Osteoblast (primary cell): ENCODE data around the gene CRIM1. TPM values are rescaled to one million over a fixed set of nuclear protein-coding genes. Genes with fewer than 3 reads are reported as not detected.
A peak's percentile ranks its signal among the peaks of the same experiment; 100 is the strongest.

Source experiments
- DNase-seq: peaks from one replicate; pipeline ENCODE4 v3.0.0; 2011; ENCODE audit warnings: low spot score, mixed read lengths; ENCODE audit not compliant: insufficient read length; ENCODE audit errors: missing footprints
- H2AFZ ChIP-seq: 2 replicates; pipeline ENCODE4 v1.6.0; 2011; ENCODE audit warnings: mild to moderate bottlenecking, low read length
- H3K27ac ChIP-seq: 2 replicates; pipeline ENCODE4 v1.5.1; 2011; ENCODE audit warnings: mild to moderate bottlenecking, low read depth, low read length, moderate library complexity
- H3K27me3 ChIP-seq: 2 replicates; pipeline ENCODE4 v1.6.0; 2012; ENCODE audit warnings: mild to moderate bottlenecking, control low read depth, inconsistent platforms, low read length, moderate library complexity; ENCODE audit not compliant: insufficient read depth
- H3K36me3 ChIP-seq: 2 replicates; pipeline ENCODE4 v1.5.1; 2011; ENCODE audit warnings: mild to moderate bottlenecking, low read length, control low read depth, moderate library complexity; ENCODE audit not compliant: insufficient read depth
- H3K4me1 ChIP-seq: 2 replicates; pipeline ENCODE4 v1.5.1; 2011; ENCODE audit warnings: mild to moderate bottlenecking, low read length, control low read depth, moderate library complexity; ENCODE audit not compliant: insufficient read depth
- H3K4me2 ChIP-seq: 2 replicates; pipeline ENCODE4 v1.6.0; 2011; ENCODE audit warnings: mild to moderate bottlenecking, low read length; ENCODE audit not compliant: insufficient read depth
- H3K4me3 ChIP-seq: fragments of 200-600 bp; sonication (generic); 3 replicates; pipeline ENCODE4 v1.5.1; 2012; ENCODE audit warnings: mild to moderate bottlenecking, low read length, inconsistent platforms; ENCODE audit not compliant: insufficient read depth
- H3K79me2 ChIP-seq: 2 replicates; pipeline ENCODE4 v1.6.0; 2012; ENCODE audit warnings: mild to moderate bottlenecking, low read length, control low read depth, inconsistent platforms; ENCODE audit not compliant: insufficient read depth
- H3K9me3 ChIP-seq: 2 replicates; pipeline ENCODE4 v1.5.1; 2011; ENCODE audit warnings: low read depth, low read length, control low read depth
- H4K20me1 ChIP-seq: 2 replicates; pipeline ENCODE4 v1.6.0; 2012; ENCODE audit warnings: mild to moderate bottlenecking, low read length, control low read depth; ENCODE audit not compliant: insufficient read depth
- total RNA-seq: library from RNA; depleted of rRNA; stranded (reverse); fragments of >200 nt; gene quantifications from 2 replicates; pipeline ENCODE4 v1.2.3, GENCODE V29; 2012
- TF ChIP-seq, protein P1 (sequence below): IDR thresholded peaks from 2 replicates; pipeline ENCODE4 v1.5.1; 2011; ENCODE audit warnings: mild to moderate bottlenecking, low read depth, low read length, moderate library complexity; ENCODE audit errors: extremely low read depth

CRIM1 gene
- total RNA-seq, 1 donor, result 362 TPM

GRCh38 chr2:36449213-36449612, 93.6 kb downstream of the CRIM1 start:
- Histone ChIP-seq H3K4me3 (no peak overlapping the region), H3K4me2 (no peak overlapping the region), H3K27ac (peak overlapping the region; percentile 96), H3K9me3 (no peaks in the 10 kb centered on the region), H3K4me1 (peaks cover 81% of the 10 kb centered on the region), H4K20me1 (peaks cover 2% of the 10 kb centered on the region), H3K27me3 (no peaks in the 10 kb centered on the region), H3K36me3 (peaks cover 88% of the 10 kb centered on the region), H3K79me2 (peaks cover 68% of the 10 kb centered on the region), H2AFZ (no peak overlapping the region)
- TF ChIP-seq, protein P1, sequence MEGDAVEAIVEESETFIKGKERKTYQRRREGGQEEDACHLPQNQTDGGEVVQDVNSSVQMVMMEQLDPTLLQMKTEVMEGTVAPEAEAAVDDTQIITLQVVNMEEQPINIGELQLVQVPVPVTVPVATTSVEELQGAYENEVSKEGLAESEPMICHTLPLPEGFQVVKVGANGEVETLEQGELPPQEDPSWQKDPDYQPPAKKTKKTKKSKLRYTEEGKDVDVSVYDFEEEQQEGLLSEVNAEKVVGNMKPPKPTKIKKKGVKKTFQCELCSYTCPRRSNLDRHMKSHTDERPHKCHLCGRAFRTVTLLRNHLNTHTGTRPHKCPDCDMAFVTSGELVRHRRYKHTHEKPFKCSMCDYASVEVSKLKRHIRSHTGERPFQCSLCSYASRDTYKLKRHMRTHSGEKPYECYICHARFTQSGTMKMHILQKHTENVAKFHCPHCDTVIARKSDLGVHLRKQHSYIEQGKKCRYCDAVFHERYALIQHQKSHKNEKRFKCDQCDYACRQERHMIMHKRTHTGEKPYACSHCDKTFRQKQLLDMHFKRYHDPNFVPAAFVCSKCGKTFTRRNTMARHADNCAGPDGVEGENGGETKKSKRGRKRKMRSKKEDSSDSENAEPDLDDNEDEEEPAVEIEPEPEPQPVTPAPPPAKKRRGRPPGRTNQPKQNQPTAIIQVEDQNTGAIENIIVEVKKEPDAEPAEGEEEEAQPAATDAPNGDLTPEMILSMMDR, result no peak
- no peak for DNase-seq

GRCh38 chr2:36449943-36450392, 94.4 kb downstream of the CRIM1 start:
- DNase-seq, result no peak
- H3K9me3 ChIP-seq, result no peaks in the 10 kb centered on the region
- peaks cover 68% of the 10 kb centered on the region for H3K79me2 ChIP-seq
- peak overlapping the region; percentile 51 for H3K4me2 ChIP-seq
- no peak overlapping the region for H3K4me3 ChIP-seq
- TF ChIP-seq, protein P1, result no peak
- no peak overlapping the region for H2AFZ ChIP-seq
- H4K20me1 ChIP-seq, result peaks cover 7% of the 10 kb centered on the region
- peaks cover 85% of the 10 kb centered on the region for H3K4me1 ChIP-seq
- H3K27ac ChIP-seq, result peak overlapping the region; percentile 96
- peaks cover 88% of the 10 kb centered on the region for H3K36me3 ChIP-seq
- no peaks in the 10 kb centered on the region for H3K27me3 ChIP-seq

- DNase-seq, result peak; percentile 81
- Histone ChIP-seq H3K4me1 (peaks cover 92% of the 10 kb centered on the region), H3K79me2 (peaks cover 68% of the 10 kb centered on the region), H3K4me2 (peak overlapping the region; percentile 51), H3K27ac (peak overlapping the region; percentile 96), H4K20me1 (peaks cover 13% of the 10 kb centered on the region), H3K9me3 (no peaks in the 10 kb centered on the region), H3K36me3 (peaks cover 88% of the 10 kb centered on the region), H3K4me3 (no peak overlapping the region), H2AFZ (no peak overlapping the region), H3K27me3 (no peaks in the 10 kb centered on the region)
- TF ChIP-seq, protein P1, result no peak
These were observed 95.1 kb downstream of the CRIM1 start for GRCh38 chr2:36450466-36451196.

- Histone ChIP-seq H3K4me2 (peak overlapping the region; percentile 51), H3K4me1 (peaks cover 95% of the 10 kb centered on the region), H3K79me2 (peaks cover 70% of the 10 kb centered on the region), H3K27me3 (no peaks in the 10 kb centered on the region), H4K20me1 (peaks cover 16% of the 10 kb centered on the region), H3K36me3 (peaks cover 87% of the 10 kb centered on the region), H3K9me3 (no peaks in the 10 kb centered on the region), H2AFZ (no peak overlapping the region), H3K4me3 (no peak overlapping the region), H3K27ac (peak overlapping the region; percentile 96)
- no peak for DNase-seq
- TF ChIP-seq, protein P1, result no peak
These were observed 95.9 kb downstream of the CRIM1 start for GRCh38 chr2:36451512-36451911.
